Spleen (tissue), 11 donors: ENCODE data around the gene LAMC2. TPM values are rescaled to one million over a fixed set of nuclear protein-coding genes. Genes with fewer than 3 reads are reported as not detected.

Source experiments
- DNase-seq: peaks from one replicate; pipeline ENCODE4 v3.0.0-alpha.2; 2020
- H3K27ac ChIP-seq, 8 donors: fragments of 200-600 bp; sonication (generic) in 7 of 8; 1 replicate in 4 of 8; 2 replicates in 4 of 8; pipeline versions ENCODE4 v1.5.0 to v1.8.0; 2016 to 2021; ENCODE audit warnings: inconsistent platforms in 4 of 8, mild to moderate bottlenecking in 4 of 8, moderate library complexity in 1 of 8
- H3K27me3 ChIP-seq, 7 donors: fragments of 200-600 bp; sonication (generic) in 6 of 7; replicated peaks in 1 of 7; 1 replicate in 4 of 7; 2 replicates in 3 of 7; pipeline versions ENCODE4 v1.5.0 to v1.8.0; 2016 to 2021; ENCODE audit warnings: inconsistent platforms in 3 of 7, mild to moderate bottlenecking in 1 of 7
- H3K36me3 ChIP-seq, 6 donors: fragments of 200-600 bp; sonication (generic) in 5 of 6; 1 replicate in 4 of 6; 2 replicates in 2 of 6; pipeline versions ENCODE4 v1.5.0 to v1.8.0; 2016 to 2021; ENCODE audit warnings: inconsistent platforms in 2 of 6
- H3K4me1 ChIP-seq, 6 donors: fragments of 200-600 bp; sonication (generic) in 5 of 6; 1 replicate in 3 of 6; 2 replicates in 3 of 6; pipeline versions ENCODE4 v1.5.0 to v1.8.0; 2016 to 2021; ENCODE audit warnings: inconsistent platforms in 3 of 6
- H3K4me3 ChIP-seq, 8 donors: fragments of 200-600 bp; sonication (generic) in 7 of 8; 1 replicate in 4 of 8; 2 replicates in 4 of 8; pipeline versions ENCODE4 v1.5.0 to v1.8.0; 2016 to 2021; ENCODE audit warnings: inconsistent platforms in 4 of 8, mild to moderate bottlenecking in 4 of 8, moderate library complexity in 2 of 8
- H3K9me3 ChIP-seq, 8 donors: fragments of 200-600 bp; sonication (generic) in 7 of 8; 1 replicate in 4 of 8; 2 replicates in 4 of 8; pipeline versions ENCODE4 v1.5.0 to v1.8.0; 2016 to 2021; ENCODE audit warnings: inconsistent platforms in 4 of 8
- POLR2A ChIP-seq, 3 donors: fragments of 450-650 bp; IDR thresholded peaks; one replicate each; pipeline ENCODE4 v1.5.1; 2017; ENCODE audit warnings: antibody characterized with exemption in 3 of 3, mild to moderate bottlenecking in 1 of 3
- POLR2AphosphoS5 ChIP-seq, 3 donors: sonication (generic); formaldehyde crosslinking; IDR thresholded peaks; one replicate each; pipeline ENCODE4 v1.5.1; 2017; ENCODE audit warnings: antibody characterized with exemption in 3 of 3
- WGBS, 5 donors: extraction: QIAGEN DNeasy Blood & Tissue Kit in 3 of 5; methylation state at CpG; one replicate each; pipeline versions ENCODE4 v1.1.5 to v1.1.7; 2013 to 2018; 5-methylcytosine and 5-hydroxymethylcytosine counted together
- intact Hi-C: fragments of 100-400 bp; cut with DNase I; formaldehyde crosslinking; loops from one replicate; pipeline ENCODE4 v1.15.0; 2023; ENCODE audit warnings: low total_unique reads
- polyA plus RNA-seq, 3 donors: library from polyadenylated mRNA; stranded (reverse); fragments of 200-250 nt; gene quantifications; one replicate each; pipeline ENCODE4 v1.2.1, GENCODE V29; 2013
- total RNA-seq, 7 donors: library from RNA; depleted of rRNA in 3 of 7; stranded (reverse); fragments of >200 nt in 3 of 7; fragmentation: NEBNext Ultra II Directional in 4 of 7; extraction: Animal tissue kit (Norgen Biotek cat#: 25700) in 4 of 7; gene quantifications; one replicate each; pipeline versions ENCODE4 v1.1.0 to v1.2.1, GENCODE V29; 2016 to 2021
- TF ChIP-seq, protein P1 (sequence below), 11 experiments: fragments of 200-600 bp in 7 of 11; fragments of 450-650 bp in 4 of 11; sonication (generic) in 4 of 11; IDR thresholded peaks in 8 of 11; conservative IDR thresholded peaks in 3 of 11; 1 replicate in 7 of 11; 2 replicates in 4 of 11; pipeline versions ENCODE4 v1.4.0 to v1.8.0; 2016 to 2021; ENCODE audit warnings: antibody characterized with exemption in 11 of 11, inconsistent platforms in 4 of 11, mild to moderate bottlenecking in 1 of 11
- donor health status: healthy with polysubstance abuse.
- donor health status: DM: no; HTN: no; CAD: no; lungs with moderate emphysema.
- donor health status: DM: no; HTN: no; CAD: no.
- donor health status: Bipolar disorder and iron deficiency.
- donor health status: healthy.
- donor health status: DM: no; HTN: no; CAD: no.
- donor health status: DM: yes; HTN: yes; CAD: no.

The LAMC2 gene
- total and polyA plus RNA-seq, 10 donors, result 0.13 to 1.4 (median 0.67) TPM; not detected in 1

DNA sequence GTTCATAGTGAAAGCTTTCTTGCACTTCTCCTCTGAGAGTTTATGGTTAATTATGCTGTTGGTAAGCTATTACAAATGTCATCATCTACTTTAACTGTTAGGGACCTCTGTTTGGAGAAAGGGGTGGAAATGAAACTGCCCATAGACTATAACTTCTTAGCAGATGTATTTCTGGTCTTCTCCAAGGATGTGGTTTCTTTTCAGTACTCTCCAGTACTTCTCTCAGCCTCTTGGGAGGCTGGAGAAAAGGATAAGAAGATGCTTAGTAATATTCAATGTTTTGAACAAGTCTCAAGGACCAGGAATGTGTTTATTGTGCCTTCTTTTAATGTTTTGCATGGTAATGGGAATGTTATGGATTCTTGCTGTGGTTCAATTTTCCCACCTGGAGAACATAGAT, 60.4 kb downstream of the LAMC2 start:
- no peak for DNase-seq
- Histone ChIP-seq H3K9me3 (no peaks in the 10 kb centered on the region), H3K4me3 (no peak overlapping the region), H3K27ac (no peak overlapping the region), H3K27me3 (peaks cover 0 to 2% (median 0%) of the 10 kb centered on the region in 7 donors), H3K36me3 (no peaks in the 10 kb centered on the region), H3K4me1 (peaks cover 0 to 24% (median 3%) of the 10 kb centered on the region in 6 donors)
- TF ChIP-seq POLR2A (IDR thresholded peaks at IDR 0.05) (no peak), POLR2AphosphoS5 (IDR thresholded peaks at IDR 0.05) (no peak)
- TF ChIP-seq, protein P1, sequence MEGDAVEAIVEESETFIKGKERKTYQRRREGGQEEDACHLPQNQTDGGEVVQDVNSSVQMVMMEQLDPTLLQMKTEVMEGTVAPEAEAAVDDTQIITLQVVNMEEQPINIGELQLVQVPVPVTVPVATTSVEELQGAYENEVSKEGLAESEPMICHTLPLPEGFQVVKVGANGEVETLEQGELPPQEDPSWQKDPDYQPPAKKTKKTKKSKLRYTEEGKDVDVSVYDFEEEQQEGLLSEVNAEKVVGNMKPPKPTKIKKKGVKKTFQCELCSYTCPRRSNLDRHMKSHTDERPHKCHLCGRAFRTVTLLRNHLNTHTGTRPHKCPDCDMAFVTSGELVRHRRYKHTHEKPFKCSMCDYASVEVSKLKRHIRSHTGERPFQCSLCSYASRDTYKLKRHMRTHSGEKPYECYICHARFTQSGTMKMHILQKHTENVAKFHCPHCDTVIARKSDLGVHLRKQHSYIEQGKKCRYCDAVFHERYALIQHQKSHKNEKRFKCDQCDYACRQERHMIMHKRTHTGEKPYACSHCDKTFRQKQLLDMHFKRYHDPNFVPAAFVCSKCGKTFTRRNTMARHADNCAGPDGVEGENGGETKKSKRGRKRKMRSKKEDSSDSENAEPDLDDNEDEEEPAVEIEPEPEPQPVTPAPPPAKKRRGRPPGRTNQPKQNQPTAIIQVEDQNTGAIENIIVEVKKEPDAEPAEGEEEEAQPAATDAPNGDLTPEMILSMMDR (IDR thresholded peaks at IDR 0.05 in 8 of 11, conservative IDR thresholded peaks at IDR 0.05 in 3 of 11), result no peak
- intact Hi-C loops, result no loop called here

GRCh38 chr1:183247066-183247465, 61.0 kb downstream of the LAMC2 start:
- Histone ChIP-seq H3K36me3 (no peaks in the 10 kb centered on the region), H3K4me3 (no peak overlapping the region), H3K27ac (no peak overlapping the region), H3K27me3 (peaks cover 0 to 2% (median 0%) of the 10 kb centered on the region in 7 donors), H3K4me1 (peaks cover 0 to 24% (median 3%) of the 10 kb centered on the region in 6 donors), H3K9me3 (no peaks in the 10 kb centered on the region)
- TF ChIP-seq, protein P1 (IDR thresholded peaks at IDR 0.05 in 8 of 11, conservative IDR thresholded peaks at IDR 0.05 in 3 of 11), result no peak
- TF ChIP-seq POLR2AphosphoS5 (IDR thresholded peaks at IDR 0.05), result no peak
- TF ChIP-seq POLR2A (IDR thresholded peaks at IDR 0.05), result no peak
- WGBS, 5 donors, result 90 to 98% (median 94%) methylated on average over 11 of the region's 11 CpGs
- intact Hi-C loops, result no loop called here
- DNase-seq, result no peak

DNA sequence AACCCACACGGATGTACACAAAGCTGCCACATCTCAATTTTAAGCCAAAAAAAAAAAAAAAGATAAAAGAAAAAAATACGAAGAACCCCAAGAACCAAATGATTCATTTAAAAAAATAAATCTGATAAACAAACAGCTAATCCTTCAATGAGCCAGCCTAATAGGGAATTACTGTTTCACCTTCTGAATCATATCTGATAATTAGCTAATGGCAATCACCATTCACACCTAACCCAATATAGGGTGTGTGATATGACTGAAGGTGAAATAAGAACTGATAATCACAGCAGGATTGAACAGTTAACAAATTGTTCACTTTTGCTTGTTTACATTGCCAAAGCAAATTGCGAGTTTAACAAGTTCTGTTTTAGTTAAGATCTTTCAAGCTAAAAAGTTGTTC, 61.4 kb downstream of the LAMC2 start:
- Histone ChIP-seq H3K4me3 (no peak overlapping the region), H3K27ac (no peak overlapping the region), H3K9me3 (no peaks in the 10 kb centered on the region), H3K36me3 (no peaks in the 10 kb centered on the region), H3K27me3 (peaks cover 0 to 2% (median 0%) of the 10 kb centered on the region in 7 donors), H3K4me1 (peaks cover 0 to 24% (median 3%) of the 10 kb centered on the region in 6 donors)
- TF ChIP-seq POLR2AphosphoS5 (IDR thresholded peaks at IDR 0.05) (no peak), POLR2A (IDR thresholded peaks at IDR 0.05) (no peak)
- TF ChIP-seq, protein P1 (IDR thresholded peaks at IDR 0.05 in 8 of 11, conservative IDR thresholded peaks at IDR 0.05 in 3 of 11), result no peak
- no peak for DNase-seq
- intact Hi-C loops, result no loop called here
- 84 to 95% (median 87%) methylated on average over 3 of the region's 3 CpGs for WGBS, 5 donors

DNA sequence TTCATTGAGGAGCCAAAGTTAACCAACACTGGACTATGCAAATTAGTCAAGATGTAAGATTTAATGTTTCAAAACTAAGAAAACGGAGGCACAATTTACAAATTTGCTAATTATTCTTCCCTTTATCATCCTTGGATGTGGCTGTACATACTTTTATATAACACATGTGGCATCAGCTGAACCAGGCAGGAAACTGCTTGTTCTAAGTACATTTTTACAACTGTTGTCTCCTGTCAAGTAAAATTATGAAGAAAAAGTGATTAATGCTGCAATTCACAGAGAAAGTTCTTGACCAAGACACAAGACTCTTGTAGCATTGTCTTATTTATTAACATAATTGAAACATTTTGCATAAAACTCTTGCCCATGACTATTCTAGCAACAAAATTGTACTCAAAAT, 61.9 kb downstream of the LAMC2 start:
- no peak for DNase-seq
- Histone ChIP-seq H3K4me3 (no peak overlapping the region), H3K36me3 (no peaks in the 10 kb centered on the region), H3K9me3 (no peaks in the 10 kb centered on the region), H3K27ac (no peak overlapping the region), H3K4me1 (peaks cover 0 to 24% (median 1%) of the 10 kb centered on the region in 6 donors), H3K27me3 (peaks cover 0 to 2% (median 0%) of the 10 kb centered on the region in 7 donors)
- intact Hi-C loops, result no loop called here
- TF ChIP-seq POLR2AphosphoS5 (IDR thresholded peaks at IDR 0.05), result no peak
- no peak for TF ChIP-seq POLR2A (IDR thresholded peaks at IDR 0.05)
- TF ChIP-seq, protein P1 (IDR thresholded peaks at IDR 0.05 in 8 of 11, conservative IDR thresholded peaks at IDR 0.05 in 3 of 11), result no peak
- 82 to 92% (median 84%) methylated on average over 1 of the region's 1 CpG for WGBS, 5 donors
